Stomach (tissue), 9 donors: ENCODE results near the gene OAF. TPM values are rescaled to one million over a fixed set of nuclear protein-coding genes. Genes with fewer than 3 reads are reported as not detected.
"Not testable (repeated sequence)": the region's sequence is repeated elsewhere in the genome, so short reads cannot be mapped to it uniquely, and the experiment has no call there.

Experiments used
- DNase-seq, 2 donors: peaks; one replicate each; pipeline versions ENCODE4 v3.0.0 to v3.0.0-alpha.2; 2013 to 2019
- H3K27ac ChIP-seq, 5 donors: fragments of 200-600 bp in 4 of 5; sonication (generic) in 4 of 5; one replicate each; pipeline ENCODE4 v1.5.1; 2013 to 2019; ENCODE audit warnings: mild to moderate bottlenecking in 1 of 5, moderate library complexity in 1 of 5
- H3K27me3 ChIP-seq, 3 donors: fragments of 200-600 bp; sonication (generic); one replicate each; pipeline ENCODE4 v1.5.1; 2017 to 2019; ENCODE audit warnings: mixed run types in 1 of 3
- H3K36me3 ChIP-seq, 4 donors: fragments of 200-600 bp; sonication (generic); 1 replicate in 3 of 4; 2 replicates in 1 of 4; pipeline ENCODE4 v1.5.1; 2016 to 2019
- H3K4me1 ChIP-seq, 4 donors: fragments of 200-600 bp; sonication (generic); one replicate each; pipeline ENCODE4 v1.5.1; 2016 to 2019
- H3K4me3 ChIP-seq, 4 donors: fragments of 200-600 bp; sonication (generic) in 3 of 4; one replicate each; pipeline ENCODE4 v1.5.1; 2016 to 2019; ENCODE audit warnings: mild to moderate bottlenecking in 1 of 4
- H3K9me3 ChIP-seq, 4 donors: fragments of 200-600 bp; sonication (generic); one replicate each; pipeline ENCODE4 v1.5.1; 2016 to 2019
- CTCF ChIP-seq, 7 experiments: fragments of 450-650 bp in 4 of 7; fragments of 200-600 bp in 3 of 7; sonication (generic) in 3 of 7; IDR thresholded peaks; one replicate each; pipeline ENCODE4 v1.5.1; 2016 to 2019; ENCODE audit warnings: antibody characterized with exemption in 7 of 7, control low read depth in 2 of 7, mild to moderate bottlenecking in 1 of 7
- EP300 ChIP-seq: sonication (generic); formaldehyde crosslinking; IDR thresholded peaks from one replicate; pipeline ENCODE4 v1.6.1; 2017; ENCODE audit warnings: antibody characterized with exemption
- POLR2A ChIP-seq, 4 donors: fragments of 450-650 bp; IDR thresholded peaks; one replicate each; pipeline ENCODE4 v1.6.1; 2016; ENCODE audit warnings: antibody characterized with exemption in 4 of 4, control low read depth in 2 of 4, mild to moderate bottlenecking in 1 of 4, moderate library complexity in 1 of 4
- POLR2AphosphoS5 ChIP-seq, 3 donors: sonication (generic); formaldehyde crosslinking; IDR thresholded peaks; one replicate each; pipeline ENCODE4 v1.6.1; 2016; ENCODE audit warnings: antibody characterized with exemption in 3 of 3
- WGBS, 5 donors: extraction: QIAGEN DNeasy Blood & Tissue Kit in 3 of 5; methylation state at CpG; one replicate each; pipeline versions ENCODE4 v1.1.5 to v1.1.7; 2013 to 2018; 5-methylcytosine and 5-hydroxymethylcytosine counted together
- intact Hi-C: fragments of 100-400 bp; cut with DNase I; formaldehyde crosslinking; loops from one replicate; pipeline ENCODE4 v1.15.1; 2023; ENCODE audit warnings: low total_unique reads
- polyA plus RNA-seq, 3 donors: library from polyadenylated mRNA; stranded (reverse); fragments of 200-250 nt; gene quantifications; one replicate each; pipeline ENCODE4 v1.2.3, GENCODE V29; 2013
- total RNA-seq, 5 donors: library from RNA; depleted of rRNA; stranded (reverse); fragments of >200 nt; gene quantifications; one replicate each; pipeline versions ENCODE4 v1.1.0 to v1.2.3, GENCODE V29; 2014 to 2016
- donor health status: healthy with polysubstance abuse.
- donor health status: Bipolar disorder and iron deficiency.
- donor health status: healthy.

The OAF gene
- total and polyA plus RNA-seq, 8 donors, result 17.1 to 380 (median 30.4) TPM

GRCh38 chr11:120249279-120250262 is 38.7 kb downstream of the OAF start:
- H3K9me3 ChIP-seq, result no peaks in the 10 kb centered on the region
- no peak for DNase-seq
- no peaks in the 10 kb centered on the region for H3K36me3 ChIP-seq
- intact Hi-C loops, result no loop called here
- H3K4me1 ChIP-seq, result no peaks in the 10 kb centered on the region
- peaks cover 0 to 61% (median 10%) of the 10 kb centered on the region in 3 donors for H3K27me3 ChIP-seq
- H3K27ac ChIP-seq, result no peak overlapping the region
- TF ChIP-seq EP300, result no peak
- no peak for TF ChIP-seq POLR2AphosphoS5 (IDR thresholded peaks at IDR 0.05)
- no peak for TF ChIP-seq CTCF (IDR thresholded peaks at IDR 0.05)
- WGBS, 5 donors, result 70 to 81% (median 79%) methylated on average over 8 of the region's 8 CpGs
- no peak overlapping the region for H3K4me3 ChIP-seq

GRCh38 chr11:120253377-120253776 is 42.5 kb downstream of the OAF start:
- H3K27ac ChIP-seq, H3K4me3 ChIP-seq, DNase-seq, intact Hi-C loops, H3K9me3 ChIP-seq, H3K36me3 ChIP-seq: not testable (repeated sequence)
- Histone ChIP-seq H3K27me3 (peaks cover 0 to 90% (median 40%) of the 10 kb centered on the region in 3 donors), H3K4me1 (peaks cover 7 to 16% (median 12%) of the 10 kb centered on the region in 4 donors)
- 90 to 95% (median 94%) methylated on average over 13 of the region's 13 CpGs for WGBS, 5 donors

GRCh38 chr11:120254788-120255518 is 44.1 kb downstream of the OAF start:
- Histone ChIP-seq H3K9me3 (no peaks in the 10 kb centered on the region), H3K4me3 (no peak overlapping the region), H3K27ac (no peak overlapping the region), H3K4me1 (peaks cover 7 to 16% (median 12%) of the 10 kb centered on the region in 4 donors), H3K36me3 (no peaks in the 10 kb centered on the region), H3K27me3 (peaks cover 0 to 92% (median 38%) of the 10 kb centered on the region in 3 donors)
- TF ChIP-seq POLR2A (IDR thresholded peaks at IDR 0.05), result no peak
- no peak for TF ChIP-seq CTCF (IDR thresholded peaks at IDR 0.05)
- no peak for TF ChIP-seq POLR2AphosphoS5 (IDR thresholded peaks at IDR 0.05)
- TF ChIP-seq EP300, result no peak
- peak in 1 of 2 donors; percentile 67 for DNase-seq
- 15 to 18% (median 16%) methylated on average over 13 of the region's 13 CpGs for WGBS, 5 donors
- intact Hi-C loops, result no loop called here

- DNase-seq, result no peak
- H3K36me3 ChIP-seq, result no peaks in the 10 kb centered on the region
- WGBS, 5 donors, result 6 to 18% (median 10%) methylated on average over 5 to 9 of the region's 9 CpGs
- intact Hi-C loops, result no loop called here
- peaks cover 0 to 88% (median 38%) of the 10 kb centered on the region in 3 donors for H3K27me3 ChIP-seq
- peaks cover 7 to 16% (median 12%) of the 10 kb centered on the region in 4 donors for H3K4me1 ChIP-seq
- H3K9me3 ChIP-seq, result no peaks in the 10 kb centered on the region
- H3K4me3 ChIP-seq, result no peak overlapping the region
- TF ChIP-seq CTCF (IDR thresholded peaks at IDR 0.05) (no peak), EP300 (no peak)
- no peak overlapping the region for H3K27ac ChIP-seq
These were observed 44.7 kb downstream of the OAF start for GRCh38 chr11:120255519-120255866.
